ENCODE measurements around the gene C1QB. TPM values are rescaled to one million over a fixed set of nuclear protein-coding genes. Genes with fewer than 3 reads are reported as not detected.

C1QB gene, protein sequence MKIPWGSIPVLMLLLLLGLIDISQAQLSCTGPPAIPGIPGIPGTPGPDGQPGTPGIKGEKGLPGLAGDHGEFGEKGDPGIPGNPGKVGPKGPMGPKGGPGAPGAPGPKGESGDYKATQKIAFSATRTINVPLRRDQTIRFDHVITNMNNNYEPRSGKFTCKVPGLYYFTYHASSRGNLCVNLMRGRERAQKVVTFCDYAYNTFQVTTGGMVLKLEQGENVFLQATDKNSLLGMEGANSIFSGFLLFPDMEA
- total RNA-seq: not detected

DNA sequence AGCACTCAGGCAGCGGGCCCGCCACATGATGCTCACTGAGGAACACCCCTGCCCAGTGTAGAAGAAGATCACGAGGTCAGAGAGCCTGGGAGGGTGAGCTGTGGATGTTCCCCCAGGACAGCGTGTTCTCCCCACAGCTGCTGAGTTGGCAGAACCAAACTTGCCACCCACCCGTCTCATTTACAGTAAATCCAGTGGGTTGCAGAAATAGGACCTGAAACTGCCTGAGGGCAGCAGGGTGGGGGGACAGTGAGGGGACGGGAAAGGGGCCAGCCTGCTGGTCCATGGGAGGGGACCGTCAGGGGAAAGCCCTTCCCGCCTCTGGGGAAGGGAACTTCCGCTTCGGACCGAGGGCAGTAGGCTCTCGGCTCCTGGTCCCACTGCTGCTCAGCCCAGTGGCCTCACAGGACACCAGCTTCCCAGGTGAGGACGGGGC, at the start of gene C1QB:
TSS of gene C1QB (plus strand) at position 356 of the 436 bp plus-strand sequence. CDS start 6,227 bp downstream, outside the sequence.
- H3K27me3 Mint-ChIP-seq: peaks cover 1% of the 10 kb centered on the region
- intact Hi-C loops (cut with micrococcal nuclease): no loop called here
- H3K4me3 Mint-ChIP-seq: no peak within 1 kb of the TSS
- TF ChIP-seq, protein P1, sequence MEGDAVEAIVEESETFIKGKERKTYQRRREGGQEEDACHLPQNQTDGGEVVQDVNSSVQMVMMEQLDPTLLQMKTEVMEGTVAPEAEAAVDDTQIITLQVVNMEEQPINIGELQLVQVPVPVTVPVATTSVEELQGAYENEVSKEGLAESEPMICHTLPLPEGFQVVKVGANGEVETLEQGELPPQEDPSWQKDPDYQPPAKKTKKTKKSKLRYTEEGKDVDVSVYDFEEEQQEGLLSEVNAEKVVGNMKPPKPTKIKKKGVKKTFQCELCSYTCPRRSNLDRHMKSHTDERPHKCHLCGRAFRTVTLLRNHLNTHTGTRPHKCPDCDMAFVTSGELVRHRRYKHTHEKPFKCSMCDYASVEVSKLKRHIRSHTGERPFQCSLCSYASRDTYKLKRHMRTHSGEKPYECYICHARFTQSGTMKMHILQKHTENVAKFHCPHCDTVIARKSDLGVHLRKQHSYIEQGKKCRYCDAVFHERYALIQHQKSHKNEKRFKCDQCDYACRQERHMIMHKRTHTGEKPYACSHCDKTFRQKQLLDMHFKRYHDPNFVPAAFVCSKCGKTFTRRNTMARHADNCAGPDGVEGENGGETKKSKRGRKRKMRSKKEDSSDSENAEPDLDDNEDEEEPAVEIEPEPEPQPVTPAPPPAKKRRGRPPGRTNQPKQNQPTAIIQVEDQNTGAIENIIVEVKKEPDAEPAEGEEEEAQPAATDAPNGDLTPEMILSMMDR (IDR thresholded peaks at IDR 0.05): no peak
- H3K36me3 Mint-ChIP-seq (ENCODE audit: low read depth): no peaks in the 10 kb centered on the region
- ChIA-PET CTCF (no interaction called here), POLR2A (no interaction called here)
- no peak for DNase-seq
- H3K9me3 Mint-ChIP-seq: no peaks in the 10 kb centered on the region
- no peaks in the 10 kb centered on the region for H3K4me1 Mint-ChIP-seq (ENCODE audit: low read depth)
- H3K27ac Mint-ChIP-seq: no peak within 1 kb of the TSS
- ATAC-seq: no peak

DNA sequence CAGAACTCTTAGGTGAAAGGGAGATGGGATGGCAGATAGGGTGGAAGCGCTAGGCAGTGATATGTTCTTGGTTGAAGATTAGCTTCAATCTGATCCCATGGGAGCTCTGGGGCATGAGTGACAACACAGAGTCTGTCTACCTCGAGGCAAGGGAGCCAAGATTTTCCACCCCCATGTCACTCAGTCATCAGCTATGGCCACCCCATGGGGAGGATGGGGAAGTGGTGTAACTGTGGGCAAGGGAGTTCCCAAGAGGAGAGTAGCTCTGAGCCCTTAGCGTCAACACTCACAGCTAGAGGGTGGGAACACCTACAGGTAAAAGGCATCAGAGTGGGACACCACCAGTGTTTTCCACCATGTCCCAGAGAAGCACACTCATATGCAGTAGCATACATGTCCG, 46.9 kb upstream of the C1QB start:
- no peak for ATAC-seq
- Mint-ChIP-seq H3K27me3 (peaks cover 25% of the 10 kb centered on the region), H3K4me1 (ENCODE audit: low read depth) (no peaks in the 10 kb centered on the region), H3K9me3 (no peaks in the 10 kb centered on the region), H3K36me3 (ENCODE audit: low read depth) (no peaks in the 10 kb centered on the region), H3K27ac (no peak overlapping the region), H3K4me3 (no peak overlapping the region)
- CTCF ChIA-PET: no interaction called here
- no peak for DNase-seq
- intact Hi-C loops (cut with micrococcal nuclease): no loop called here
- TF ChIP-seq, protein P1 (IDR thresholded peaks at IDR 0.05): no peak
- POLR2A ChIA-PET: no interaction called here

DNA sequence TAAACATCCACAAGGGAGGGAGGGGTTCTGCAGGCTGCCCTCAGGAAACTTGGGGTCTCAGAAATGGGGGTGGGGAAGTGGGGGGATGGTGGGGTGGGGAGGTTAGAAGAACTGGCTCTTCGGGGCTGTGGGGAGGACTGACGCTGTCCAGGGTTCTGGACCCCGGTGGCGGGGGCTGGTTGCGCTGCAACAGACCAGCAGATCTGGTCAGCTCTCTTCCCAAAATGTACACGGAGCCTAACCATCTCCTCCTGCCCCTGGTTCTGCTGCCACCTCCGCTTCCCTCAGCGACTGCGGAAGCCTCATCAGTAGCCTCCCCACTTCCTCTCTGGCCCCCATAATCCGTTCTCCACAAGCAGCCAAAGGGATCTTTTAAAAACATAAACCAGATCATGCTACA, 45.9 kb upstream of the C1QB start:
- Mint-ChIP-seq H3K4me3 (no peak overlapping the region), H3K4me1 (ENCODE audit: low read depth) (no peaks in the 10 kb centered on the region), H3K9me3 (no peaks in the 10 kb centered on the region), H3K27ac (no peak overlapping the region), H3K27me3 (peaks cover 26% of the 10 kb centered on the region), H3K36me3 (ENCODE audit: low read depth) (no peaks in the 10 kb centered on the region)
- POLR2A ChIA-PET: no interaction called here
- intact Hi-C loops (cut with micrococcal nuclease): no loop called here
- TF ChIP-seq, protein P1 (IDR thresholded peaks at IDR 0.05): no peak
- CTCF ChIA-PET: no interaction called here
- no peak for ATAC-seq
- no peak for DNase-seq

DNA sequence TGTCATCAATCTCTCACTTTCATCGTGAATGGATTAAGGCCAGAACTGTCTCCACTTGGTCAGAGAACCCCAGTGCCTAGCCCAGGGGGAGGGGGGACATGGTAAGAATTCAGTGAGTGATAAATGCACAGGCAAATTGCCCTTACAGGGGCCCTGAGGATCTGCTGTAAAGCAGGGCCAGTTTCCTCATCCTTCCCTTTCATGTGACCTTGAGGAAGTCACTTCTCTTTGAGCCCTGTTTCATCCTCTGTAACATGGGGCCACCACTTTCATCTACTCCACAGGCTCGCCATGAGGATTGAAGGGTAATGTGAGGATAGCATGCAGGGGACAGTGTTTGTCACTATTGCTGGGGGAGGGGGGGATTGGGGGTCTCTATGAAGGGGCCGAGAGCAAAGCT, 44.7 kb upstream of the C1QB start:
- Mint-ChIP-seq H3K4me3 (no peak overlapping the region), H3K27me3 (peaks cover 29% of the 10 kb centered on the region), H3K4me1 (ENCODE audit: low read depth) (no peaks in the 10 kb centered on the region), H3K27ac (no peak overlapping the region), H3K36me3 (ENCODE audit: low read depth) (no peaks in the 10 kb centered on the region), H3K9me3 (no peaks in the 10 kb centered on the region)
- ChIA-PET CTCF (no interaction called here), POLR2A (no interaction called here)
- DNase-seq (no peak), ATAC-seq (no peak)
- intact Hi-C loops (cut with micrococcal nuclease): no loop called here
- TF ChIP-seq, protein P1 (IDR thresholded peaks at IDR 0.05): no peak

DNA sequence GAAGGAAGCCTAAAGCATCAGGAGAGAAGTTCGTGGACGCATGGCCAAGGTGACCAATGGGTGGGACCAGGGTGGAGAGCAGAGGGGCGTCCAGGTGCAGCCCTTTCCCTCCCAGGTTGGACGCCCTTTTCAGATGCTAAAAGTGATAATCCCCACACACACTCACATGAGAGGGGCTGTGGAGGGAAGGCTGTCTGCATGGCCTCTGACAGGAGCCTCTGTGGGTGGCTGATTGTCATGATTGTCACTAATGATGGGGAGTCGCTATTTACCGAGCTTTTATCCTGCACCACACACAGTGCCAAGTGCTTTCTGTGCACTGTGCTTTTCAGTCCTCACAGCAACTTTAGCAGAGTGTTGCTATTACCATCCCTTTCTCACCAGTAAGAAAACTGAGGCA, 43.7 kb upstream of the C1QB start:
- Mint-ChIP-seq H3K9me3 (no peaks in the 10 kb centered on the region), H3K4me1 (ENCODE audit: low read depth) (no peaks in the 10 kb centered on the region), H3K36me3 (ENCODE audit: low read depth) (no peaks in the 10 kb centered on the region), H3K4me3 (no peak overlapping the region), H3K27ac (no peak overlapping the region), H3K27me3 (peaks cover 25% of the 10 kb centered on the region)
- DNase-seq: no peak
- TF ChIP-seq, protein P1 (IDR thresholded peaks at IDR 0.05): no peak
- ChIA-PET CTCF (no interaction called here), POLR2A (no interaction called here)
- intact Hi-C loops (cut with micrococcal nuclease): no loop called here
- no peak for ATAC-seq

All from activated CD8-positive, alpha-beta T cell treated with anti-CD3 and anti-CD28 coated beads for 36 hours (primary cell).